Measurements from ENCODE around the gene CEP85L.

Gene CEP85L

DNA sequence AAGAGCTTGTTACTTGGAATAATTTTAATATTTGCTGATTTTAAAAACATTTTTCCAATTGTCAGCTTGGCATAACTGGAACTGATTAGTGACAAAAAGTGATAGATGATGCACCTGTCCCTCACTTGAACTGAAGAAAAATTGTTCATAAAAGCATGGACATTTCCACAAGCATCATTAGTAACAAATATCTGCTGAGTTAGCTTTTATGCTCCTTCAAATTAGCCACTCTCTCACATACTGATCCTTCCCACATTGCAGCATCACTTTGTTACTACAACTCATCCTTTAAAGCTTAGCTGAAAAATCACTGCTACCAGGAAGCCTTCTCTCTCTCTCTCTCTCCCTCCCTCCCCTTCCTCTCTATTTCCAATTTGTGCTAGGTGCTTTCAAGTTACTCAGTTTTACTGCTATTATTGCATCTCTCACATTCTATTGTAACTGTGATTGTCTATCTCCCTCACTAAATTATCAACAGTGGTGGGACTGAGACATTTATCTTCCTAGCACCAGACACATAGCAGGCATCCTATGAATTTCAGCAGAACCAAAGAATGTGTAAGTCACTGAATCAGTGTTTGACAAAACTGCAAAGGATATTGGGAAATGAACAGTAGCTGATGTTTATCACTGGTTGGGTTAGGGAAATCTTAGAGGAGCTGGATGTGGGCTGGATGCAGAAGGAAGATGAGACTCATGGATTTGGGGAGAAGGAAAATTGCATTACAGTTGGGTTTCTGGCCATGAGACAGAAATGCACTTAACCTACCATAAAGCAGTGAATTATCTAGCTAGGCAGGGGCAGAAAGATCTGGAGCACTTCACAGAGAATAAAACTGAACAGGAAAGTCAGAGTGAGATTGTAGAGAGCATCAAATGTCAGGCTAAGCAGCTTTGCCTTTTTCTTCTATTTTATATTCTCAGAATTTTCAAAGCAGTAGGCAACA lies 231.7 kb downstream of the CEP85L start:
- H3K27ac ChIP-seq = no peak overlapping the region
- no peak for TF ChIP-seq ZFX (IDR thresholded peaks at IDR 0.05; ENCODE audit: borderline replicate concordance)
